HUDEP-2 (cell line): ENCODE results near the gene RPL5.
"Not testable (repeated sequence)": the region's sequence is repeated elsewhere in the genome, so short reads cannot be mapped to it uniquely, and the experiment has no call there.

Source experiments
- DNase-seq, 76 experiments: peaks; one replicate each; lab custom pipeline; 2025; ENCODE audit not compliant: unreplicated experiment in 76 of 76; lab: John Stamatoyannopoulos, UW

The RPL5 gene

GRCh38 chr1:92831762-92832536, at the start of gene RPL5:
TSS of gene RPL5 (plus strand) at chr1:92832040. CDS start at chr1:92832115, 75 bp downstream.
- peak; percentile 27 to 97 (median 94) for DNase-seq

- DNase-seq, result not testable (repeated sequence)
These were observed 48.3 kb upstream of the RPL5 start for GRCh38 chr1:92783550-92783949.

- DNase-seq, result peak in 3 of 76 experiments; percentile 15 to 32 (median 18)
These were observed 47.7 kb upstream of the RPL5 start for GRCh38 chr1:92784021-92784638.

- peak; percentile 52 to 96 (median 90) for DNase-seq
These were observed 47.0 kb upstream of the RPL5 start, which contains the start of gene EVI5 for GRCh38 chr1:92784639-92785500. TSS of gene EVI5 (minus strand) at chr1:92785108. CDS start at chr1:92736546, 48,562 bp downstream.

GRCh38 chr1:92786111-92786901, 45.5 kb upstream of the RPL5 start:
- peak in 1 of 76 experiments; percentile 10 for DNase-seq

GRCh38 chr1:92790081-92790480, 41.8 kb upstream of the RPL5 start:
- DNase-seq, result no peak

GRCh38 chr1:92790867-92791266, 41.0 kb upstream of the RPL5 start:
- no peak for DNase-seq

GRCh38 chr1:92791487-92792066, 40.3 kb upstream of the RPL5 start:
- DNase-seq, result no peak

- peak in 8 of 76 experiments; percentile 6 to 40 (median 26) for DNase-seq
These were observed 39.5 kb upstream of the RPL5 start for GRCh38 chr1:92792340-92792782.

- no peak for DNase-seq
These were observed 36.7 kb upstream of the RPL5 start for GRCh38 chr1:92795166-92795565.

- DNase-seq, result no peak
These were observed 34.5 kb upstream of the RPL5 start for GRCh38 chr1:92797297-92797696.

GRCh38 chr1:92797961-92798360, 33.9 kb upstream of the RPL5 start:
- DNase-seq, result no peak

- DNase-seq, result no peak
These were observed 28.5 kb upstream of the RPL5 start for GRCh38 chr1:92803140-92803887.

- DNase-seq, result peak in 74 of 76 experiments; percentile 10 to 93 (median 70)
These were observed 27.1 kb upstream of the RPL5 start for GRCh38 chr1:92804721-92805201.

GRCh38 chr1:92805216-92805615, 26.6 kb upstream of the RPL5 start:
- no peak for DNase-seq

GRCh38 chr1:92808381-92808780, 23.5 kb upstream of the RPL5 start:
- no peak for DNase-seq

GRCh38 chr1:92816732-92817131, 15.1 kb upstream of the RPL5 start:
- no peak for DNase-seq

- no peak for DNase-seq
These were observed 14.6 kb upstream of the RPL5 start for GRCh38 chr1:92817137-92817697.
